GM12891 (cell line): ENCODE results near the gene CLBA1.

Experiments
- PAX5 ChIP-seq: IDR thresholded peaks from 2 replicates; pipeline ENCODE4 v1.6.1; 2011; ENCODE audit warnings: low read length, moderate library complexity, mild to moderate bottlenecking; ENCODE audit not compliant: insufficient read depth, severe bottlenecking
- POLR2A ChIP-seq: IDR thresholded peaks from 2 replicates; pipeline ENCODE4 v1.6.1; 2011; ENCODE audit warnings: low read depth, low read length, control low read depth
- POLR2AphosphoS5 ChIP-seq: IDR thresholded peaks from 2 replicates; pipeline ENCODE4 v1.6.1; 2011; ENCODE audit warnings: low read depth, low read length, control low read depth
- SPI1 ChIP-seq: IDR thresholded peaks from 2 replicates; pipeline ENCODE4 v1.6.1; 2011; ENCODE audit warnings: low read depth, low read length, control low read depth

GRCh38 chr14:105030836-105031396 is 45.3 kb downstream of the CLBA1 start:
- no peak for TF ChIP-seq POLR2AphosphoS5
- no peak for TF ChIP-seq PAX5
- no peak for TF ChIP-seq SPI1
- no peak for TF ChIP-seq POLR2A
